ENCODE results near the gene OCIAD2.
"Not testable (repeated sequence)": the region's sequence is repeated elsewhere in the genome, so short reads cannot be mapped to it uniquely, and the experiment has no call there.

Gene OCIAD2

DNA sequence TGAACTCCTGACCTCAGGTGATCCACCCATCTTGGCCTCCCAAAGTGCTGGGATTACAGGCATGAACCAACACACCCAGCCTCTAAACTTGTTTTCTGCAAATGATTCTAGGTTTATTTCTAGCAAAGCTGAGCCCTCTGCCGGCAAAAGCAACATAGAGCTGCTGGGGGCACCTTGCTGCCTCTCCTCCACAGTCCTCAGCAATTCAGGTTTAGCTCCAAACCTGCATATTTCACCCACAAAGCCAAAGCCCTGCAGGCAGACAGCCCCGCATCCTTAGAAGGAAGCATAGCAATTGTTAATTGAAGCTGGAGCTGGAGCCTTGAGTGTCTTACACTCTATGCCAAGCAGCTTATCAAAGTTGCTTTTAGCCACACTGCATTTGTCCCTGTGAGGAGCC lies 24.9 kb upstream of the OCIAD2 start:
- in situ Hi-C loops (cut with MboI; ENCODE audit: low pct_unique_long_range_greater_than_20kb, low sequenced_read_pairs, unreplicated experiment) = no loop called here
- no peak for DNase-seq (ENCODE audit: low spot score)
- TF ChIP-seq, protein P1, sequence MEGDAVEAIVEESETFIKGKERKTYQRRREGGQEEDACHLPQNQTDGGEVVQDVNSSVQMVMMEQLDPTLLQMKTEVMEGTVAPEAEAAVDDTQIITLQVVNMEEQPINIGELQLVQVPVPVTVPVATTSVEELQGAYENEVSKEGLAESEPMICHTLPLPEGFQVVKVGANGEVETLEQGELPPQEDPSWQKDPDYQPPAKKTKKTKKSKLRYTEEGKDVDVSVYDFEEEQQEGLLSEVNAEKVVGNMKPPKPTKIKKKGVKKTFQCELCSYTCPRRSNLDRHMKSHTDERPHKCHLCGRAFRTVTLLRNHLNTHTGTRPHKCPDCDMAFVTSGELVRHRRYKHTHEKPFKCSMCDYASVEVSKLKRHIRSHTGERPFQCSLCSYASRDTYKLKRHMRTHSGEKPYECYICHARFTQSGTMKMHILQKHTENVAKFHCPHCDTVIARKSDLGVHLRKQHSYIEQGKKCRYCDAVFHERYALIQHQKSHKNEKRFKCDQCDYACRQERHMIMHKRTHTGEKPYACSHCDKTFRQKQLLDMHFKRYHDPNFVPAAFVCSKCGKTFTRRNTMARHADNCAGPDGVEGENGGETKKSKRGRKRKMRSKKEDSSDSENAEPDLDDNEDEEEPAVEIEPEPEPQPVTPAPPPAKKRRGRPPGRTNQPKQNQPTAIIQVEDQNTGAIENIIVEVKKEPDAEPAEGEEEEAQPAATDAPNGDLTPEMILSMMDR (IDR thresholded peaks at IDR 0.05; ENCODE audit: extremely low read depth, insufficient read depth, missing control alignments) = no peak

- in situ Hi-C loops (cut with MboI; ENCODE audit: low pct_unique_long_range_greater_than_20kb, low sequenced_read_pairs, unreplicated experiment) = no loop called here
- TF ChIP-seq, protein P1 (IDR thresholded peaks at IDR 0.05; ENCODE audit: extremely low read depth, insufficient read depth, missing control alignments) = no peak
- no peak for DNase-seq (ENCODE audit: low spot score)
Observed at GRCh38 chr4:48930654-48931053, 24.1 kb upstream of the OCIAD2 start.

- in situ Hi-C loops (cut with MboI; ENCODE audit: low pct_unique_long_range_greater_than_20kb, low sequenced_read_pairs, unreplicated experiment) = no loop called here
- DNase-seq (ENCODE audit: low spot score) = no peak
- TF ChIP-seq, protein P1 (IDR thresholded peaks at IDR 0.05; ENCODE audit: extremely low read depth, insufficient read depth, missing control alignments) = no peak
Observed at GRCh38 chr4:48924416-48924815, 17.8 kb upstream of the OCIAD2 start.

- DNase-seq (ENCODE audit: low spot score); in situ Hi-C loops (cut with MboI; ENCODE audit: low pct_unique_long_range_greater_than_20kb, low sequenced_read_pairs, unreplicated experiment): not testable (repeated sequence)
Observed at GRCh38 chr4:48923065-48923464, 16.5 kb upstream of the OCIAD2 start.

DNA sequence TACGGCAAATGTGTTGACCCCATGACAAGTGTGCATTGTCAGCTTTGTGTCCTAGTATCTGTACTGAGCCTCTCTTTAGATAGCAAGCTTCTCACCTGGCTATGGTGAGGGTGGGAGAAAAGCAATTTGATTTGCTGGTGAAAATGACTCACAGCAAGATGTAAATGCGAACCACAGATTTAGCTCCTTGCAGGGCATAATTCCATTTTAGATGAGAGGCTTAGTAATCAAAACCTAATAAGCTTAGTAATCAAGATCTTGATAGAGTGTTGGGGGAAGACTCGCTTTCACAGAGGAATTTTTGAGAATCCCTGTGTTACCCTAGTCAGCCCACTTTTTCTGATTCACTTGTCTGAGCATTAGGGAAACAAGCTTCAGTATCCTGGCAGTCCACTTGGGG lies 7.7 kb upstream of the OCIAD2 start:
- DNase-seq (ENCODE audit: low spot score) = no peak
- in situ Hi-C loops (cut with MboI; ENCODE audit: low pct_unique_long_range_greater_than_20kb, low sequenced_read_pairs, unreplicated experiment) = no loop called here
- TF ChIP-seq, protein P1 (IDR thresholded peaks at IDR 0.05; ENCODE audit: extremely low read depth, insufficient read depth, missing control alignments) = no peak

GRCh38 chr4:48913346-48913745 lies 6.8 kb upstream of the OCIAD2 start:
- DNase-seq (ENCODE audit: low spot score) = no peak
- in situ Hi-C loops (cut with MboI; ENCODE audit: low pct_unique_long_range_greater_than_20kb, low sequenced_read_pairs, unreplicated experiment) = no loop called here
- TF ChIP-seq, protein P1 (IDR thresholded peaks at IDR 0.05; ENCODE audit: extremely low read depth, insufficient read depth, missing control alignments) = no peak

DNA sequence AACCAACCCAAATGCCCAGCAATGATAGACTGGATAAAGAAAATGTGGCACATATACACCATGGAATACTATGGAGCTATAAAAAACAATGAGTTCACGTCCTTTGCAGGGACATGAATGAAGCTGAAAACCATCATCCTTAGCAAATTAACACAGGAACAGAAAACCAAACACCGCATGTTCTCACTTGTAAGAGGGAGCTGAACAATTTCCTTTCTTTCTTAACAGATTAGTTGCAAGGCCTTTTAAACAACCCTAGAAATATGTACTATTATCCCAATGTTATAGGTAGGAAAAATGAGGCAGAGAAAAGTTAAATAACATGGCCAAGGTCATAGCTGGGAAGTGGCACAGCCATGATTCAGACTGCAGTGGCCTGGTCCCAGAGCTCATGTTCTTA lies 5.8 kb upstream of the OCIAD2 start:
- TF ChIP-seq, protein P1 (IDR thresholded peaks at IDR 0.05; ENCODE audit: extremely low read depth, insufficient read depth, missing control alignments) = no peak
- in situ Hi-C loops (cut with MboI; ENCODE audit: low pct_unique_long_range_greater_than_20kb, low sequenced_read_pairs, unreplicated experiment) = no loop called here
- DNase-seq (ENCODE audit: low spot score) = no peak

All from GM13977 (cell line).